Measurements from ENCODE around the gene CFAP77.

GRCh38 chr9:132478353-132479050 is 68.5 kb downstream of the CFAP77 start:
- TF ChIP-seq REST (IDR thresholded peaks at IDR 0.05; ENCODE audit: borderline replicate concordance in 1 of 2, low read depth in 1 of 2, low read length in 2 of 2) (no peak), ZBTB8A (CRISPR knock-in tag; IDR thresholded peaks at IDR 0.05; ENCODE audit: borderline replicate concordance, low read depth) (no peak), MAX (IDR thresholded peaks at IDR 0.05) (no peak), ZNF142 (CRISPR knock-in tag; IDR thresholded peaks at IDR 0.05) (no peak), ZNF614 (CRISPR knock-in tag; IDR thresholded peaks at IDR 0.05; ENCODE audit: borderline replicate concordance) (no peak), ZFX (CRISPR knock-in tag; IDR thresholded peaks at IDR 0.05; ENCODE audit: low read depth) (no peak), NCOR1 (IDR thresholded peaks at IDR 0.05; ENCODE audit: borderline replicate concordance, low read length) (no peak), TBP (CRISPR knock-in tag; IDR thresholded peaks at IDR 0.05) (no peak), CEBPB (IDR thresholded peaks at IDR 0.05; ENCODE audit: borderline replicate concordance, low read depth, low read length) (no peak), PRDM15 (CRISPR knock-in tag; IDR thresholded peaks at IDR 0.05) (no peak)
